Skin of body (tissue), 2 donors: ENCODE data around the gene FAT2. TPM values are rescaled to one million over a fixed set of nuclear protein-coding genes. Genes with fewer than 3 reads are reported as not detected.
"Not testable (repeated sequence)": the region's sequence is repeated elsewhere in the genome, so short reads cannot be mapped to it uniquely, and the experiment has no call there.

ENCODE experiments used
- DNase-seq: peaks from one replicate; lab custom pipeline; 2025; lab: John Stamatoyannopoulos, UW
- total RNA-seq: library from RNA; depleted of rRNA; stranded (reverse); fragments of >200 nt; gene quantifications from one replicate; pipeline ENCODE4 v1.2.3, GENCODE V29; 2014

The FAT2 gene
- total RNA-seq, 1 donor from 2014 or later: 26.5 TPM

- DNase-seq: no peak
These were observed 9.1 kb downstream of the FAT2 start for GRCh38 chr5:151581812-151582583.

DNA sequence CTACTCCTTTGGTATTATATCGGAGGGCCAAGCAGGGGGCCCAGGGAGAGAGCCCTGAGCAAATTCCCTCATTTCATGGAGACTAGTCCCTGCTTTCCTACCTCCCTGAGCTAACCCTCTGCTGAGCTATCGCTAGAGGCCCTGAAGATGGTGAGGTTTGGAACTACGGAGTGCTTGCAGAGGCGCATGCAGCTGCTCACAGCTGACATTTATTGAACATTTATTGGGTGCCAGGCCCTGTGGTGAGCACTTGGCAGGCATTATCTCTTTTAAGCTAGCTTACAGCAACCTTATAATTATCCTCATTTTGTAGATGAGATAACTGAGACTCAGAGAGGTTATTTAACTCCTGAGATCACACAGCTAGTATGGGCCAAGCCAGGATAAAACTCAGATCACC is 9.8 kb downstream of the FAT2 start:
- no peak for DNase-seq

DNA sequence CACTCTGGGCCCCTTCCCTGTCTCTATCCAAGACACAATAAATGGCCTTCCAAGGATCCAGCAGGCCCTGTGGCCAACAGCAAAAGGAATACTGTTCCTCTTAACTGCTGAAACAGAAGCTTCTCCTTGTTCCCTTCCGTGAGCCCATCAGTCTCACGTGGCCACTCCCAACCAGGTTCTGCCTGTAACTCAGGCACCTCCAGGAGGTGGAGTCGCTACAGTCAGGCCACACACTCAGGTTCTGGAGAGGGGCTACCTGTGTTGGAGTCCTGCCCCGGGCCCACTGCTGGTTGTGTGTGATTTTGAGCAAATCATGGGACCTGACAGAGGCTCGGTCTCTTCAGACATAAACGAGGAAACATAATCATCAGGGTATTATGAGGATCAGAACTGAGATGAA is 10.3 kb downstream of the FAT2 start:
- DNase-seq: no peak

GRCh38 chr5:151580239-151580638 is 10.9 kb downstream of the FAT2 start:
- DNase-seq: no peak

DNA sequence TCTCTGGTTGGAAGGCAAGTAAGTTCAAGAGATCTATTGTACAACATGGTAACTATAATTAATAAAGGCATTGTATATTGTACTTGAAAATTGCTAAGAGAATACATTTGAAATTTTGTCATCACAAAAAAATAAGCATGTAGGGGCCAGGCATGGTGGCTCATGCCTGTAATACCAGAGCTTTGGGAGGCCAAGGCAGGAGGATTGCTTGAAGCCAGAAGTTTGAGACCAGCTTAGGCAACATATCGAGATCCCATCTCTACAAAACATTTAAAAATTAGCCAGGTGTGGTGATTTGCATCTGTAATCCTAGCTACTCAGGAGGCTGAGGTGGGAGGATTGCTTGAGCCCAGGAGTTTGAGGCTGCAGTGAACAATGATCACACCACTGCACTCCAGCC is 12.0 kb downstream of the FAT2 start:
- DNase-seq: not testable (repeated sequence)

DNA sequence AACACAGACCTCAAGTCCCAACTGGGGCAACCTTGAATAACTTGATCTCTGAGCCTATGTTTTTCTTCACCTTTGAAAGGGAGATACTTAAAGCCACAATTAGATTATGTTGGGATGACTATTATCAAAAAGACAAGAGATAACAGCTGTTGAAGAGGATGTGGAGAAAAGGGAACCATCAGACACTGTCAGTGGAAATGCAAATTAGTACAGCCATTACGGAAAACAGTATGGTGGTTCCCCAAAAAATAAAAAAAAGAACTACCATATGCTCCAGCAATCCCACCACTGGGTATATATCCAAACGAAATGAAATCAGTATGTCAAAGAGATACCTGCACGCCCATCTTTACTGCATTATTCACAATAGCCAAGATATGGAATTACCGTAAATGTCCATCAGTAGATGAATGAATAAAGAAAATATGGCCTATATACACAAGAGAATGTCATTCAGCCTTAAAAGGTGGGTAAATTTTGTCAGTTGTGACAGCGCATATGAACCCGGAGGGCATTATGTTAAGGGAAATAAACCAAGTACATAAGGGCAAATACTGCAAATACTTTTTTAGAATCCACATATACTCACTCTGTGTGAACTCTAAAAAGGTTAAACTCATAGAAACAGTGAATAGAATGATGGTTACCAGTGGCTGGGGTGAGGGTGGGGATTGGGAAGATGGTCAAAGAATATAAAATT is 12.7 kb downstream of the FAT2 start:
- DNase-seq: no peak

DNA sequence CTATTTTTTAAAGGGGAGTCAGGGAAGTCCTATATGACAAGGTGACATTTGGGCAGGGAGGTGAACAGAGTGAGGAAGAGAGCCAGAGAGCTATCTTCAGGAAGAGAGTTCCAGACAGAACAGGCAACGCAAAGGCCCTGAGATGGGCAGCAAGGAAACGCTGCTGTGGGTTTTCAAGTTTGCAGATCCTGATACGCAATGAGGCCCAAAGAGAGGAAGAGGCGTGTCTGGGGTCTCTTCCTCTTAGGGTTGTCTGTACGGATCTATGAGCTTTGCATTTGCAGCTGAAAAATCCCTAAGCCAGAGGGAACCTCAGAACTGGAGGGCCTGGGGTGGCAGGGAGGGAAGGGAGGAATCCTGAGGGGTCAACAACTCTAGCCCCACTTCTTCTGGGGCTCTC is 13.6 kb downstream of the FAT2 start:
- no peak for DNase-seq

- no peak for DNase-seq
These were observed 16.6 kb downstream of the FAT2 start for GRCh38 chr5:151574444-151574996.

- DNase-seq: no peak
These were observed 18.3 kb downstream of the FAT2 start for GRCh38 chr5:151572657-151573368.

- DNase-seq: no peak
These were observed 19.6 kb downstream of the FAT2 start for GRCh38 chr5:151571270-151572173.

GRCh38 chr5:151570512-151571269 is 20.4 kb downstream of the FAT2 start:
- no peak for DNase-seq

DNA sequence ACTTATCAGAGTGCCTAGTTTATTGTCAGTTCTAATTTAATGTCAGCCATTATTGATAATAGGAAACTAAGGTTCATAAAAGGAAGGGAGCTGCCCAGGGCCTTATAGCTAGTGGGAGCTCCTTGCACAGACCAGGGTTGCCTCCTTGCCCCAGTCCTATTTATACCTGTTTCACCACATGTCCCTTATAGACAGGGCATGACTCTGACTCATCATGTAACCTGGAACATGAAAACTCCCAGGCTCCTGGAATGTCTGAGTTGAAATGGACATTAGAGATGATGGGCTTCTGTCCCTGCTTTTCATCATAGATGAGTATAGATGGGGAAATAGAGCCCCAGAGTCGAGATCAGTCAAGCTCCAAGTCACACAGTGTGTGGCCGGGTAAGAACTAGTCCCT is 21.1 kb downstream of the FAT2 start:
- DNase-seq: no peak

DNA sequence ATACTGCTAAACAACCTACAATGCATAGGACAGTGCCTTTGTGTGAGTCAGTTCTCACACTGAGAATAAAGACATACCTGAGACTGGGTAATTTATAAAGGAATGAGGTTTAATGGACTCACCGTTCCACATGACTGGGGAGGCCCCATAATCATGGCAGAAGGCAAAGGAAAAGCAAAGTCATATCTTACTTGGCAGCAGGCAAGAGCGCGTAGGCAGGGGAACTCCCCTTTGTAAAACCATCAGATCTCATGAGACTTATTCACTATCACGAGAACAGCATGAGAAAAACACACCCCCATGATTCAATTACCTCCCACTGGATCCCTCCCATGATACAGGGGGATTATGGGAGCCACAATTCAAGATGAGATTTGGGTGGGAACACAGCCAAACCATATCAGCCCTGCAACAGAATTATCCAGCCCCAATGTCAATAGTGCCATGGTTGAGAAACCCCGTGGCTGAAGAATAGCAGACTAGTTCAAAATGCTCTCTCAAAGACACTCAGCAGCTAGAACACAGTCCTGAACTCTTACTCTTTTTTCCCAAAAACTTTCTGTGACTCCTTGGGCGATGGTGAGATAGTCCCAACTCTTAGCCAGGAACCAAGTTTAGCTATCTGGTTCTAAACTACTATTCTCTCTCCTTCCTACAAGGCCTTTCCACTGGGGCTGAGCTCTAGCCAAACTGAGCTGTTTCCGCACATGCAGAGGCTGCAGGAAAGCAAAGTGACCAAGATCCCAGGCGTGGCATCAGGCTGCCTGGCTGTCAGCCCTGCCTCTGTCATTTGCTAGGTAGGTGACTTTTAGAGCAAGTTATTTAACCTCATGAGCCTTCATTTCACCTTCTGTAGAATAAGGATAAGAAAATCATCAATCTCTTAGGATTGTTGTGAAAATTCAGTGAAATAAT is 21.7 kb downstream of the FAT2 start:
- DNase-seq: no peak

- no peak for DNase-seq
These were observed 23.1 kb downstream of the FAT2 start for GRCh38 chr5:151568036-151568435.

DNA sequence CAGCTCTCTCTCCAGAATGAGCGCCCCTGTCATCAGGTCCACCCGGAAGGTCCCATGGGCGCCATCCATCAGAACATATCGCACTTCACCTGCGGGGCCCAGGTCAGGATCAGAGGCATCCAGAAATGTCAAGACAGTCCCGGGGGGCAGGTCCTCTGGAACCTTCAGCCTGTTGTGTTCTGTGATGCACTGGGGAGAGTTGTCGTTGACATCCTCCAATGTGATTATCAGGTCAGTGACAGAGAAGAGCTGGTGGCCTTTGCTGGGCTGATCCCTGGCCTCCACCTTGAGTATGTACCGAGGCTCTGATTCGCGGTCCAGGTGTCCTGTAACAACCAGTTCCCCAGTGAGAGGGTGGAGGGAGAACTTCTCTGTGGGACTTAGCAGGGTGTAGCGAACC is 25.2 kb downstream of the FAT2 start:
- DNase-seq: no peak

- no peak for DNase-seq
These were observed 29.0 kb downstream of the FAT2 start for GRCh38 chr5:151562019-151562707.

- no peak for DNase-seq
These were observed 33.2 kb downstream of the FAT2 start for GRCh38 chr5:151557951-151558350.

- no peak for DNase-seq
These were observed 33.7 kb downstream of the FAT2 start for GRCh38 chr5:151557466-151557865.

DNA sequence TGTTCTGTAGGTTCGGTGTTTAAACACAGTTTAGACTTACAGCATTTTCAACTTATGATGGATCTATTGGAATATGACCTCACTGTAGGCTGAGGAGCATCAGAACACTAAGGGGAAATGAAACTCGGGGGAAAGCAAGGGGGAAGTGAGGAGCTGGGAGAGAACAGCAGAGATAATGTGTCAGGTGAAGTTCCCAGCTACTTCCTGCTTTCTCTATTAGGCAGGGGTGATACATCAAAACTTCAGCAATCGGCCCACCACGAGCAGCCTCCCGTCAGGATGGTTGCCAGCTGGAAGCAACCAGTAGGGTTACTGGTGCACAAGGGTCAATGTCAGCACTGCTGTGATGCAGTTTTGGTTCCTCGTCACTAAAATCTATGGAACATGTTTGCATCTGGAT is 34.3 kb downstream of the FAT2 start:
- no peak for DNase-seq
